RPMI8226 (cell line): ENCODE measurements around the gene TMEM170B.

ENCODE experiments used
- DNase-seq: peaks from one replicate; pipeline ENCODE4 v3.0.0-alpha.2; 2015

TMEM170B gene

DNA sequence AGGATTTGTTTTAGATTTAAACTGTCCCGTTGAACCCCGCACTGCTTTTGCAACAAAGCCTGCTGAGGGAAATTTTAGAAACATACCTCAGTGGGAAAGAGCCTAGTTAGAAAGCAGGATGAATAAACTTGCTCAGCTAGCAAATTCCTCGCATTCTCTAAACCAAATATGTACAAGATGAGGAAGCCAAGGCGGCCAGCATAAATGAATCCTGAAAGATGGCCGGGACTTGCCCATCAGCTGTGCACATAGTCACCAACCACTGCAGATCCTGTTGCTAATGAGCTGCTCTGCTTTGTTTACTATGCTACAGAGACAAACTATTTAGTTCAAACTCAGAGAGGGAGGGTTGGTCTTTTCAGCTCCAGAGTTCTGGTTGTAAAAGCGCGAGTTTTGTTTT lies 49.0 kb downstream of the TMEM170B start:
- no peak for DNase-seq

DNA sequence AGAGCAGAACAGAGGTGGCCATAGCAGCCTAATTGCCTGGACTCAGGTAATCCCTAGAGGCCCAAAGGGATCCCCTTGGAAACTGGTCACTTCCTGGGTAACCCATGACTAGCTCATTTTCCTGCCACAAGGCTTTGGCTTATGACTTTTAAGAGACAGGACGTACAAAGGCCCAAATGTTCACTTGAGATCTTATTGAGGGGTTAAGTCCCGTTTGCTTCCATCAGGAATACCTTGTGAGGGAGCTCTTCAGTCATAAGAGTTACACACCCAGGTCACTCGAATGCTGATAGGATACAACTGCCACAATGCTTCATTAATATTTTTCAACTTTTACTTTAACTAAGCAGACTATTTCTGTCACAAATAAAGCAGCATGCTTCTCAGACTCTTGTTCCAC lies 51.7 kb downstream of the TMEM170B start:
- no peak for DNase-seq

DNA sequence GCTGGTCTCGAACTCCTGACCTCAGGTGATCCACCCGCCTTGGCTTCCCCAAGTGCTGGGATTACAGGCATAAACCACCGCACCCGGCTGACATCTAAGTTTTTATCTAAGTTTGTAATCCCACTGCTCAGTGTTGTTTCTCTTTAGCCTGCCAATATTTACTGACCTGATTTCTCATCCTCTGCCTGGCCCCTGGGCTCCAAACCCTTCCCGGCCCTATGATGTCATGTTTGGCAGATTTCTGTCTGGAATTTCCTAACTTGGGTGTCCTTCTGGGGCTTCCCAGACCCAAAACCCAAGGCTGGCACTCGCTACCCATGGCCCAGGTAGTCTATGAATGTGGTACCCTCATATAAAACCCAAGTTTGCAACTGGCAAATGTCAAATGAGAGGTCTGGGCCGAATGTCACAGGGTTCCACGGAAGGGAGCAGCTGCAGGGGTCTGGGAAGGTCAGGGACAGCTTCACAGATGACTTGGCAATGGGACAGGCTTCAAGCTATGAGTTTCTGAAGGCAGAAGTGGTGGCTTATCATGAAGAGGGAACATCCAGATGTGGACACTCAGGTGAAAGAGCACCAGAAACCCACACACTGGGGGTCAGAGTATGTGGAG lies 54.9 kb downstream of the TMEM170B start:
- no peak for DNase-seq

DNA sequence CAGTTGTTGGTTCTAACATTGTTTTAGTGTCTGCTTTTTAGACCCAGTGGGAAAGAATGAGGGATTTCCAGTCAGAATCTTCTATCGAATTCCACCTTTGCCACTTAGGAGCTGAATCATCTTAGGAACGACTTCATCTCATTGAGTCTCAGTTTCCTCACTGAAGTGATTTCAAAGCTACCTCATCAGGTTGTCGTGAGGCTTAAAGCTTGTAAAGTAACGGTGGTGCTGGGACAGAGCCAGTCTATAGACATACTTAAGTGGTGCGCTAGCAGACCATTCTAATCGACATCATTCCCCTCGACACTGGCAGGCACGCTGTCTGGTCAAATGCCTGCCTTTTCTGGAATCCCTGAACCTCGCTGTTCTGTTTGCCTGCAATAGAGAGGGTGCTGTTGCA lies 55.5 kb downstream of the TMEM170B start:
- DNase-seq, result no peak

DNA sequence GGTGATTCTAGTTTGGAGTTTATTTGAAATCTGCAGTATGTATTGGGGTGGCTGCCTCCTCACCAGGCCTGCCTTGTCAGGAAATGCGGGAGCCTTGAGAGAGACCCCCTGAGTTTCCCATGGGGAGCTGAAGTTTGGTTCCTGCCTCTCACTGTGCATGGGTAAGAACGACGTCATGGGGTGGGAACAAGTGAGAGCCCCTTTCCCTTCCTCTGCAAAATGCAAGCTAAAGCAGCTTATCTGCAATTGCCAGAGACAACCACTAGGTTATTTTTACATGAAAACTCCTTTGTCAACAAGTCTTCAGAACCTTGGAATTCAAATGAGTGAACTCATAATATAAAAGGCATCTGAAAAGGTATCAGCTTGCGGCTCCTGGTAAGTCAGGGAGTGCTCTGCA lies 58.4 kb downstream of the TMEM170B start:
- DNase-seq, result no peak

DNA sequence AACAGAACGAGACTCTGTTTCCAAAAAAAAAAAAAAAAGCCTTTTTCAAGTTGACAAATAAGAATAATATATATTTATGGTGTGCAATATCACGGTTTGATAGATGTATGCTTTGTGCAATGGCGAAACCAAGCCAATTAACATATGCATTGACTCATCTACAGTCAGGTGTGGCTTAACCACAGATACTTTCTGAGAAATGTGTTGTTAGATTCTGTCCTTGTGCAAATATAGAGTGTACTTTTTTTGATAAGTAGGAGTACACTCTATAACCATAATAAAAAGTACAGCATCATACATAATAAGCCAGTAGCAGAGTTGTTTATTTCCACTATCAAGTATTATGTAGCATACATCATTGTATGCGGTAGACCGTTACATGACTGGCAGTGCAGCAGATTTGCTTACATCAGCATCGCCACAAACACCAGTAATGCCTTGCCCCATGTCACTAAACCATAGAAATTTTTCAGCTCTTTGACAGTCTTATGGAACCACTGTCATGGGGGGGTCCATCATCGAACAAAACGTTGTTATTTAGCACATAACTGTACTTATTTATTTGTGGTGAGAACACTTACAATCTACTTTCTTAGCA lies 59.2 kb downstream of the TMEM170B start:
- DNase-seq, result no peak

DNA sequence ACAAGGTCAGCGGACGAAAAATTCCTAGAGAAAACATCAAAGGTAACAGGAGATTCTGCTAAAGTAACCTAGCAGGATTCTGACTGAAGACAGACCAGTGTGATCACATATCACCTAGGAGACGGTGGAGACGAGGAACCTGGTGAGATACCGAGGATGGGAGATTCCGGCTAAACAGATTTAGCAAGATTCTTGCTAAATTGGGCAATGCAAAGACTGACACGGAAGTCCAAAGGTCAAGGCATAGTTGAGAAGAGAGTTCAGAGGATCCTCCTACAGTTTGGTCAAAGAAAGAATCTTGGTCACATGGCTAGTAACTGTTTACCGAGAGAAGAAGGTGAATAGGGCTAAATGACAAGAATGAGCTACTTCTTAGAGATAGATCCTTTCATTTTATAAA lies 61.1 kb downstream of the TMEM170B start:
- DNase-seq, result no peak

DNA sequence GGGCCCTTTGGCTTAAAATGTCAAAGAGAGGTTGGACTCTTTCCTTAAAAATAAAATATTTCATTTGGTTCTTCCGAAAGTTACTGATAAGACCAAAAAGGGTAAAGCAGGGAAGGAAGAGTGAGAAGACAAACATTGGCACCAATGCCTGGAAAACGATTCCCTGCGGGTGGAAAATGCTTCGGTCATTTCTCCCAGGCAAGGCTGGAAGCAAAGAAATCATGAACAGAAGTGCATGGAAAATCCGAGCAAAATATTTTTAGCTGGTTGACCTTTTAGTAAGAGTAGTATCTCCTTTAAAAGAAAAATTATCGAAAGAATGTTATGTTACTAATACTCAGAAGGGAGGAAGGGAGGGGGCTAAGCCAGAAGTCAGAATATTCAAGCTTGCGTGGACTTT lies 62.7 kb downstream of the TMEM170B start:
- no peak for DNase-seq

DNA sequence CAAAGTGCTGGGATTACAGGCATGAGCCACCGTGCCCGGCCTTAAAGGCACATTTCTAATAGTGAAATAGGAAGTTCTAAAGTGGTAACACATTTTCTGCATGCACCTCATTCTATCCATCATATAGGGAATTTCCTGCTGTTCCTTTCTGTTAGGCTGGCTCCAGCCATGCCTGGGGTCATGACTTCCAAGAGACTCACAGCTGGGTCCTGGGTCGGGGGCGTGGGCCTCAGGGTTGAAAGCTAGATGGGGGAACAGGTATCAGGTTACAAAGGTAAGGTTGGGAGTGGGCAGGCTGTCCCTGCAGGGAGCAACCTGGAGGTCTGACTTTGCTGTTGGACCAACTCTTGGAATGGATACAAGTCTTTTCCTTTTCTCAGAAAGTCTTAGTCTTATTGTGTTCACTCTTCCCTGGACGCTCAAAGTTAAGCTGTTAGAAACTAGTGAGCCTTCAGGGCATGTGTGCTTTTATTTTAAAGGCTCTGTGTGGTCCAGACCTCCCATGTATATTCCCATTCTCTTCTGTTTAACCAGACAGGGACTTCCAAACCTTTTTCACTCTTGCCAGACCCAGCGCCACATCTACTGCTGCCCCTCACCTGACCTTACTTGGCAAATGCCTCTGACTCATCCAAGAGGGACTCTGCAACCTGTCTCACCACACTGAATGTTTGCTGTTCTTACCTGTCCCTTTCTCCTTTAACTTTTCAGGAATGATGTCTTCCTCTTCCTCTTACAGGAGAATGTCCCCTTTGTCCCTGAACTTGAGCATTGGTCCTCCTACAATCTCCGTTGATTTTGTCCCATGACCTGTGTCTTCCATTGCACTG lies 64.4 kb downstream of the TMEM170B start:
- no peak for DNase-seq

DNA sequence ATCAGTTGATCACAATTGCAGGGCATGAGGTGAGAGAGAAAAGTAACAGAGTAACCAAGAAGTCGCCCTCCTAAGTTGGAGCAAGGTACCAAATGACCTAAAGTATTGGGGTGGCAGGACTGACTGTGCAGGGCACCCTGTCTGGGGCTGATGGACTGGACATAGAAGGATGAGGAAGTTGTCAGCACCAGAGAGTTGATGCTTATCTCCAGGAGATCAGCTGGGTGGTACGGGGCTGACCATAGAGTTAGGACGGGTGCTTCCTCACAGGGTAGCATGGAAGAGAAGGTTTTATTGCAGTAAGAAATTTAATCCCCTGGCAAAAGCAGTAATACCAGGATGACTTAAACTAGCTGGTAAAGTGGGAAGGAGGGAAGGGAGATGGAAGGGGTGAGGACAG lies 66.7 kb downstream of the TMEM170B start:
- no peak for DNase-seq

DNA sequence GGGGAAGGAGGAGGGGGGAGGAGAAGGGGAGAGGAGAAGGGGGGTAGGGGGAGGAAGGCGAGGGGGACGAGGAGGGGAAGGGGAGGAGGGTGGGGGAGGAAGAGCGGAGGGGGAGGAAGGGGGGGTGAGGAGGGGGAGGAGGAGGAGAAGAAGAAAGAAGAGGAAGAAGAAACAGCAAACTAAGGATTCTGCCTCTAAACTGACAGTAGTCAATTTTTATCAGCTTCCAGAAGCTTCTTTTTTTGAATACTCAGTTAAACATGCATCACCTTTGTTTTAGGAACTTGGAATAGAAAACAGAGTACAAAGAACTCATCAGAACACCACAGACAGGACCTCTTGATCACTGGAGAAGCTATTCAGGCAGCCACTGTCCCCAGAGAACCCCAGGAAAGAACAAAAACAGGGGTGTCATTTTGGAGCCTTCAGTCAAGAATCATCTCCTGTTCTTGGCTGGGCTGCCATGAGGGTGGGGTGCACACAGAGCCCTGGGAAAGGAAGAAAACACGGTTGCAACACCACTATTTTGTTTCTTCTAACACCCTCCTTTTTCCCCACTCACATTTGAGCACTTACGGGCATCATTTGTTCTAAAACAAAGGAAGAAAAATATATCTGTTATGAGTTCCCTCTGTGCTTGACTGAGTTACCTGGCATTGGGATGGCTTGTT lies 67.4 kb downstream of the TMEM170B start:
- no peak for DNase-seq

DNA sequence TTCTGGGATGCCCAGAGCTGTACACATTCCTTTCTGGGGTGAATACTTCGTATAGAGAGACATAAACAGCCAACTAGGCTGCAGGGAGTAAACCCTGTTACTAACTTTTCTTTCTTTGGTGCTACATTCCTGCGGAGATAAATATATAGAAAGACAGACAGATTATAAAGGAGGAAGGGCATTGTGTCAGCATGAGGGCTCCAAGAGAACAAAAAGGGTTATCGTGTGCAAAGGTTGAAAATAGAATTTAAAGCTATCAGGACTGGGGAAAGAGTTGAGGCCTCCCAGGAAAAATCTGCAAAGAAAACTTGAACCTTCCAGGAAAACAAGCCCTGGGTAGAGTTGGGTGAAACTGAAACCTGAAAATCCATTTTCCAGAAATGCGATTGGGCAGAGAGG lies 68.0 kb downstream of the TMEM170B start:
- DNase-seq, result no peak

DNA sequence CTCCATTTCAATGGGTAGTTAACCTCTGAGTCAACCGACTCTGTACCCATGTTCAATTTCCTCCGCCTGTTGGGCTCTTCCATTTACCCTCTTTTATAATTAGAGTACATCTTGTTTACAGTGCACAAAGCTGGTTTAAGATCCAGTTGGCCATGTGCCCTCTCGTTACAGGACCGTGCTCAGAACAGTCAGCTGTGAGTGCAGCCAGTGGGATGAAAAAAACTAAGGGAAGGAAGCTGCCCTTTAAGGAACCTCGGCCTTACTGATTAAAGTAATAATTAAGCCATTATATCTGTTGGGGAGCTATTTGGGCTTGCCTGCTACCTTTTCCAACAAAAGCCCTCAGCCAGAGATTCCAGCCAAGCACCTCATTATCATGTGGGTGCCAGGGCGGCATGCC lies 68.8 kb downstream of the TMEM170B start:
- no peak for DNase-seq

DNA sequence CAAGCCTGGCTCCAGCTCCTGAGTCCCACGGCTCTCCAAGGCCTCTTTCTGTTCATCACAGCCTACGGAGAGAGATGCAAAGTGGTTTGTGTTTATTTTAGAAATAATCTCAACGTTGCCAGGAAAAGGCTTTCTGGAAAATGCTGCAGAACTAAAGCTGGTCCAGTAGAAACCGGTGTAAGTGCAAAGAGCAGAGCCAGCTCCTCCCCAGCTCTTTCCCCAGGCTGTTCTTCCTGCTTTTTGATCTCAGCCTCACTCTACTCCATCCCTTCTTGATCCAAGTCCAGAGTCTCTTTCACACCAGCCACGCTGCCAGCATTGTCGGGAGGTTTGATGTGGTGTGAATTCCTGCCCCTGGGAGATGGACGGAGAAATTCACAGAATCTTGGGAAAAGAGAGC lies 69.8 kb downstream of the TMEM170B start:
- DNase-seq, result no peak

DNA sequence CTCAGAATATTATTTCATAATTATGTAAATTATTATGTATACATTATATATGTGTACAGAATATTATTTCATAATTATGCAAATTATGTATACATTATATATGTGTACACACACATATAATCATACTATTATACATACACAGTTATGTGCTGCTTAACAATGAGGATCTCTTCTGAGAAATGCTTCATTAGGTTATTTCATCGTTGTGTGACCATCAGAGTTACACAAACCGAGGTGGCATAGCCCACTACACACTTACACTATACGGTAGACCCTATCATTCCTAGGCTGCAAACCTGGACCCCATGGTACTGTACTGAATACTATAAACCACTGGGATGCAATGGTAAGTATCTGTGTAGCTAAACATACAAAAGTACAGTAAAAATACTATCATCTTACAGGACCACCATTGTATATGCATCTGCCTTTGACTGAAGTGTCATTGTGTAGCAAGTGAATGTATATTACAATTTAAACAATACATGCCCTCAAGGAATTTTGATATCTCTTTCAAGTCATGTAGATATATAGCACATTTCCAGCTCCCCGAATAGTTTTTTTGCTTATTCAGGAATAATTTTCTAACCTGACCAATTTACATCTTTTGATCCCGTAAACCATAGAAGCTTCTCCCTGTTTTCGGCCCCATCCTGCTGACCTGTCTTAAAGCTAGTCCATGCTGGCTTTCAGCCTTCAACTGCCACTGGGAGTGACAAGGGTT lies 71.2 kb downstream of the TMEM170B start:
- no peak for DNase-seq

DNA sequence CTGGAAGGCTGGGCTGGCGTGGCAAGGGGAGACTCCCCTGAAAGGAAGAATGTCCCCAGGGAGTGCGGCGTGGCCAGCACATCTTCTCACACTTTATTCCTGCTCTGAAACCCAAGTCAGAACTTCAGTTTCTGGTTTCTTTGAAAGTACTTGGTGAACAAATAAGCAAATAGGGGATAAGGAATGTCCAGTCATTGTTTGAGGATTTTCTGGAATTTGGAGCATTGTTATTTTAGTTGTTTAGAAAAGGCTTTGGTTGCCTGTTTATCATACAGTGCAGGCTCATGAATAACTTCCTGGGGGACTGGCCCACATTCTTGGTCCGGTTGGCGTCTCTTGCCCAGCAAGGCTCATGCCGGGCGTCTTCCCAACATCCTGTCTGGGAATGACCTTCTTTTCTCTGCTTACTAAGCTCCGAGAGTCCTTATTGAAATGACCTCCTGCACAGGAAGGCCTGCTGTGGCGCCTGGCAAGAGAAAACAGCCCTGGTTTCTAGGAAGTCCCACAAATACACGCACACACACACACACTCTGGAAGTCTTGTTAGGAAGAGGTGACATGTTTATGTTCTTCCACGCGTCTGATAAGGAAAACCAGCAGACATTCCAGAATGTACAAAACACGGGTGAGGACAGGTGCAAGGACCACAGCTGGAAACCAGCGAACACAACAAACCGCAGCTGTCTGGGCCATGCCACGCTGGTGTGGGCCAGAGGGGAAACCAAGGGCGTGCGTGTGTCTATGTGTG lies 71.9 kb downstream of the TMEM170B start:
- no peak for DNase-seq

DNA sequence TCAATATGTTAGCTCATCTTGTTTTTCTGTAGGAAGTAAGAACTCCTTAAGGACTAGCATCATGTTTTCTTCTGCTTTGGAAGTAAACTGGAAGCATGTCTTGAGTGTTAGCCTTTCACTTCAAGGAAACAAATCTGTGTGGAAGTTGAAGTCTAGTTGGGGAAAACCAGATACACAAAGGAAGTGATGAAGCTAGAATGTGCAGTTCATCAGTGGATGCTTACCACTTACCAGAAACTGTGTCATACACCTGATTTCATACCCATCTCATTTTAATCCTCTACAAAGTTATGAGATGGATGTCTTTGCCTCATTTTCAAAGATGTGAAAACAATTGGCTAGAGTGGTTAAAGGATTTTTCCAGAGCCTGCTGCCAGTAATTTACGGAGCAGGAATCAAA lies 75.8 kb downstream of the TMEM170B start:
- DNase-seq, result no peak

DNA sequence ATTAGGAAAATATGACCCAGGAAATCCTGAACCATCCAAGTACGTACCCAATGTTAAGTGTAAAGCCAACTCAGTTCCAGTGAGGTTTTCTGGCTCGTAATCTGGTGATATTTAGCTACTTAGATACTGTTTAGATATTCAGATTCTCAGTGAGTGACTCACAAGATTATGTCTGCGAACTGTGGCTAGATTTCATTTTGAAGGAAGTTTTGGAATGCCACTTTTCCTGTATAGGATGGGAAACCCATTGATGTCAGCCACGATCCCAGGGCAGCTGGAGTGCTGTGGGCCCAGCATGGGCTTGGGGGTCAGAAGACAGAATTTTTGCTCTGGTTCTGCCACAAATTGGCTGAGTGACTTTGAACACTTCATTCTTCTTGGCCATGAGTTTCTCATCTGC lies 76.3 kb downstream of the TMEM170B start:
- DNase-seq, result no peak

DNA sequence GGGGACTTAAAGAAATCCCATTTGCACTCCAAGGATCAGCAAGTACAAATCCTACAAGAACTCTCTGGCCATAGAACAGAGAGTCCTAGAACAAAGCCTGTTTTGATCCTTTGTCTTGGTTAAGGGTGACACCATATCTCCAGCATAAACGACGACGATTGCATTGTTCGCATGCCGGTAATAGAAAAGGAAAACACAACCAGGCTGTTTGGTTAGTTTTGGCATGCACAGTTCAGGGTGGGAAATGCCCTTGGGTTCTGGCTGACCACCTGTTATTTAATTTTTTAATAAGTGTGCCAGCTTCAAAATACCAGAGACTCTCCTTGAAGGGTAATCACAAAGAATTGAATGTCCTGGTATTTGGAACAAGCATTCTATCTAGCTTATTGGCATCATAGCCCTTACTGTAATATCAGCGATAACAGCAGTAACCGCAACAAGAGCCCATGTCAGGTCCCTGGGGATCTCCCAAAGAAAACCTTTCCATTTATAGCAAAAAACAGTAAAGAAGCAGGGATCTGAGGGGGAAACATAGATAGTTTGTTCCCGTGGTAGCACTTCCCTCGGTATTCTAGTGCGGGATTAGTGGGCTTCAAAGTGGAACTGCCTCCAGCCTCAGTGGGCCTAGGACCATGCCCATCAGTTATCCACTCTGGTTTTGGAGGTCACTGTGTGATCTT lies 77.1 kb downstream of the TMEM170B start:
- DNase-seq, result no peak

DNA sequence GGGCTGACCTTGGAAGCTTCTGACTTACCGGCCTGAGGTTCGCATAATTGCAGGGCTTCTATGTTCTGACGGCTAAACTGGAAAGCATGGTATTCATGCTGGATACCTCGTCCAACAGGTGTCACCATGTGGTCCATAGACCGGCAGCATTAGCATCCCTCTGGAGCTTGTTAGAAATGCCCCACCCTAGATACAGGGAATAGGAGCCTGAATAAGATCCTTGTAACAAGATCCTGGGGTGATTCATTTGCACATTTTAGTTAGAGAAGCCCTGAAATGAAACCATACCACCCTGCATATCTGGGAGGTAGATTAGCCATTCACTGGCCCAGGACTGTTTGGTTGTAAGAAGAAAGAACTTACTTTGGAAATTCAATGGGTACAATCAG lies 77.7 kb downstream of the TMEM170B start:
- DNase-seq, result no peak

DNA sequence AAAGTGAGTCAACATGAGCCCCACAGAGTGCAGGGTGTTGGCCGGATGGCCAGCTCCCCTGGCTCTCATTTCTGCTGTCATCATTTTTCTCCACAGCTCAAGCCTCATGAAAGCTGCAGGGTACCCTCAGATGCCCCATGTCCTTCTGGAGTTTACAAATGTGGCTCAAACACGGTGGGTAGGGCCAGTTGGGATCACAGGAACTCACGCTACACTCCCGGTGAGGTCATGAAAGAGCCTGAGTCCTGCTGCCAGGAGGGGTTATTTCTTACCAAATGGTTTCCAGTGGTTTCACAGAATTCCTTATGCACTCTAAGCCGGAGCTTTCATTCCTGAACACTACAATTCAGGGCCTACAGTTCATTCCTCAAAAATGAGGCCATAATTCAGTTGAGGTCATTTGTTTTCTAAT lies 78.7 kb downstream of the TMEM170B start:
- DNase-seq, result no peak

DNA sequence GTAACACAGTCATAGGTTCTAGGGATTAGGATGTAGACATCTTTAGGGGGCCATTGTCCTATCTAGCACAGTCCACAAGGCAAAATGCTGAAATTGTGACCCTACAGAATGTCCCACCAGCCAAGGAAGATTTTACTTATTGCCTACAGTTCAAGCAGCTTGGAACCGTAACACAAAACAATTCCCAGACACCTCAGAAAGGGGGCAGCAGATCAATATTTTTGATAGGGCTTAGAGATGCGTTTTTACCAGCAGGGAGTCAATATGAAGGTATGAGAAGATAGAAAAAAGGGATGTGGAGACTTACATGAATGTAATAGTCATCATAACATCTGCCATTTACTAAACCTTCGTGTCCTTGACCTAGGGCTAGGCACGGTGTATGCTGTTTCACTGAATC lies 81.0 kb downstream of the TMEM170B start:
- DNase-seq, result peak; percentile 32
